Suppressor macrophage treated with lipopolysaccharide for 4 hours (primary cell): ENCODE results near the gene ISLR2.
"Not testable (repeated sequence)": the region's sequence is repeated elsewhere in the genome, so short reads cannot be mapped to it uniquely, and the experiment has no call there.

Experiments used
- DNase-seq: peaks from one replicate; pipeline ENCODE4 v3.0.0-alpha.2; 2020

Gene ISLR2, protein sequence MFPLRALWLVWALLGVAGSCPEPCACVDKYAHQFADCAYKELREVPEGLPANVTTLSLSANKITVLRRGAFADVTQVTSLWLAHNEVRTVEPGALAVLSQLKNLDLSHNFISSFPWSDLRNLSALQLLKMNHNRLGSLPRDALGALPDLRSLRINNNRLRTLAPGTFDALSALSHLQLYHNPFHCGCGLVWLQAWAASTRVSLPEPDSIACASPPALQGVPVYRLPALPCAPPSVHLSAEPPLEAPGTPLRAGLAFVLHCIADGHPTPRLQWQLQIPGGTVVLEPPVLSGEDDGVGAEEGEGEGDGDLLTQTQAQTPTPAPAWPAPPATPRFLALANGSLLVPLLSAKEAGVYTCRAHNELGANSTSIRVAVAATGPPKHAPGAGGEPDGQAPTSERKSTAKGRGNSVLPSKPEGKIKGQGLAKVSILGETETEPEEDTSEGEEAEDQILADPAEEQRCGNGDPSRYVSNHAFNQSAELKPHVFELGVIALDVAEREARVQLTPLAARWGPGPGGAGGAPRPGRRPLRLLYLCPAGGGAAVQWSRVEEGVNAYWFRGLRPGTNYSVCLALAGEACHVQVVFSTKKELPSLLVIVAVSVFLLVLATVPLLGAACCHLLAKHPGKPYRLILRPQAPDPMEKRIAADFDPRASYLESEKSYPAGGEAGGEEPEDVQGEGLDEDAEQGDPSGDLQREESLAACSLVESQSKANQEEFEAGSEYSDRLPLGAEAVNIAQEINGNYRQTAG

DNA sequence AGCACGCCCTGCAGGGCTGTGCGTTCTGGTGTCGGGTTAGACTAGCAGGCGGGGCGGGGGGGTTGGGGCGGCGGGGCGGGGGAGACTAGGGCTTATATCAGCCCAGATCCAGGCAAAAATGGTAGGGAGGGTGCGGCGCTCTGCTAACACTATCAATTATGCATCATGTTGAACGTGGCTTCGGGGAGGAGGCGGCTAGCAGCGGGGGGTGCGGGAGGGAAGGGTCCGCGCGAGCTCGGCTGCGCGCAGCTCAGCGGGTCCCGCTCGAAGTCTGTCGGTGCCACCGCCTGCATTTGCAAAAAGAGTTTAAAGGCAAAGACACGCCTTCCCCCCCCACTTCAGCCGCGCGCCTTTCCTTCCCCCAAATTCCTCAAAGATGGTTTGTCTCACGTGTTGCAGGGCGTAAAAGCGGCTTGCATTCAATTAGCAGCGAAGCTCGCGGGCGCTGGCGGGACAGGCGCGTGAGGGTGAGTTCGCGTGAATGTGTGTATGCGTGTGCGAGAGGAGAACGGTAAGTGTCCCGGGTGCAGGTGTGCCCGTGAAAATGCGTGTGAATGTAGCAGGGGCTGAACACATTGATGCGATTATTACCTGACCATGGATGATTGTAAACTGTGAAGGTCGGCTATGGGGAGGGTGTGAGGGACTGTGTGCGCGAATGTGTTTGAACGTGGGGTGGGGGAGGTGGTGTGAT lies at the start of gene ISLR2:
ISLR2 (plus strand) TSS at position 432 of the 694 bp plus-strand sequence. CDS start 2,169 bp downstream, outside the sequence.
- no peak for DNase-seq

DNA sequence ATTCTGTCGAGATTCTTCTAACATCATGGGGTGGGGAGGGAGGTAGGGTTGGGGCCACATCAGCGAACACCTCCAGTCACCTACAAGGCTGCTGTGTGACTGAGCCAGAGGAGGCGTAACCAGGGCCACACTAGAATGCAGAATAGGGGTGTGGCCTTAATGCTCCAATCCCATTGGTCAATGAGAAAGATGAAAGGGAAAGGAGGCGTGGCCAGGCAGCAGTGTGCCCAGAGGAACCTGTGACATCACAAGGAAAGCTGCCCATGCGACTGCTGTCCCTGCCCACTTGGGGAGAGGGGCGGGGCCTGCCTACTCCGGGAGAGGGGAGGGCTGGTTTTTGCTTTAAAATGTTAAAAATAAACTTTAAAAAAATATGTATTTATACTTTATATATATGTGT lies 47.9 kb upstream of the ISLR2 start, which contains the start of gene GOLGA6A:
GOLGA6A (minus strand) TSS at position 101 of the 400 bp plus-strand sequence; CDS start at position 60, 41 bp downstream.
- not testable (repeated sequence) for DNase-seq

DNA sequence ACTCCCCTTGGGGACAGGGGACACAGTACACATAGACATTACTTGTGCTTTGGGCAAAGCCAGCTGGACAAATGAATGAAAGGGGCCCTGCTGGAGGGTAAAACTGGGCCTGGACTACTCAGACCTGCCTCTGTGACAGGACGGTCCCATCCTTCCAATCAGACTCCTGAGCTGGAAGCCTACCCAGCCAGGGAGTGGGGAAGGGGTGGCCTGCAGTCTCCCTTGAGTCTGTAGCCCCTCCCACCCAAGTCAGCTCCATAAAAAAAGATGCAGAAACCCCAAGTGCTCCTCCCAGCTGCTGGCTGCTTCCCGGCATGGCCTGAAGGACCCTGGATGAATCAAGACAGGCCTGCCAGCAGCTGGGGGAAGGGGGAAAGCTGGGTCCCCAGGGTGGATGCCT lies 35.8 kb upstream of the ISLR2 start:
- DNase-seq = not testable (repeated sequence)

DNA sequence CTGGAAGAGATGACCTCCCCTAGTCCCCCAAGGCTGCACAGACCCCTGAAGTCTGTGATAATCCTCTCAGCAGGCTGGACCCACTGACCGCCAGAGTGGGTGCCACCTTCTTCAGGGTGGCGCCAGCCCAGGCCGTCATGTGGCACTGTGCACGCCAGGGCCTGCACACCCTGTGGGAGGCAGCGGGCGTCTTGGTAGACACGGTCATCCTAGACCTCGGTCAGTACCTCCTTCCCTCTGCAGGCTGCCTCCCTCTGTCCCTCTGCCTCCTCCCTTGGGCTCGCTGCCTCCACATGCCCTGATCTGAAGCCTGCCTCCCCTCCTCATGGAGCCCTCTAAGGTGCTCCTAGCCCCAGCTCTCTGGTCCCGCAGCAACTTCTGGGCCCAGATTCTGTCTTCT lies 34.8 kb upstream of the ISLR2 start:
- DNase-seq = not testable (repeated sequence)

DNA sequence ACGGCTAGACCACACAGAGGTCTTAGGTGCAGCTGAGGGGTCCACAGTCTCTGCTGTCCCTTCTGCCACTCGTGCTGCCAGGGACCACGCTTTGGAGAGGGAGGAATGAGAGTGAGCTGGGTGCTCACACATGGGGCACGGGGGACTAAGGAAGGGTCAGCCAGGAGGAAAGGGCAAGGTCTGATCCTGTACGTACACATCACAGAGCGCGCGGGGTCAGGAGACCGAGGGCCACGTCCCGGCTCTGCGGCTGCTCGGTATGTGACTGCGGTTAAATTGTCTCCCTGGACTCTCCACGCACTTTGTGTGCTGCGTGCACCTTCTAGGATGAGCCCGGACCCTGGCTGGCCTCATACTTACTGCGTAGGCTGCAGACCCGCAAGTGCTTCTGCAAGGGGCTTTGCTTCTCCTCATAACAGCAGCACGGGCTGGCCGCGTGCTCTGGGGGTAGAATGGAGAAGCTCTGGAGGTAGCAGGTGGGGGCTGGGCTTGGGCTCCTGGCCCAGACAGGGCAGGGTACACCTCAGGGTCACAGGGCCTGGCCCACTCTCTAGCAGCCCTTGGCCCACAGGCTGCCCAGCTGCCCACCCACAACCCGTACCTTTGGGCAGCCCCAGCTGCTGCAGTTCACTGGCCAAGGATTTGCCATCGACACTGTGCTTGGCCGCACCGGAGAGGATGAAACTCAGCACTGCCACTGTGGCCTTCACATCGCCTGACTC lies 33.5 kb upstream of the ISLR2 start:
- not testable (repeated sequence) for DNase-seq

DNA sequence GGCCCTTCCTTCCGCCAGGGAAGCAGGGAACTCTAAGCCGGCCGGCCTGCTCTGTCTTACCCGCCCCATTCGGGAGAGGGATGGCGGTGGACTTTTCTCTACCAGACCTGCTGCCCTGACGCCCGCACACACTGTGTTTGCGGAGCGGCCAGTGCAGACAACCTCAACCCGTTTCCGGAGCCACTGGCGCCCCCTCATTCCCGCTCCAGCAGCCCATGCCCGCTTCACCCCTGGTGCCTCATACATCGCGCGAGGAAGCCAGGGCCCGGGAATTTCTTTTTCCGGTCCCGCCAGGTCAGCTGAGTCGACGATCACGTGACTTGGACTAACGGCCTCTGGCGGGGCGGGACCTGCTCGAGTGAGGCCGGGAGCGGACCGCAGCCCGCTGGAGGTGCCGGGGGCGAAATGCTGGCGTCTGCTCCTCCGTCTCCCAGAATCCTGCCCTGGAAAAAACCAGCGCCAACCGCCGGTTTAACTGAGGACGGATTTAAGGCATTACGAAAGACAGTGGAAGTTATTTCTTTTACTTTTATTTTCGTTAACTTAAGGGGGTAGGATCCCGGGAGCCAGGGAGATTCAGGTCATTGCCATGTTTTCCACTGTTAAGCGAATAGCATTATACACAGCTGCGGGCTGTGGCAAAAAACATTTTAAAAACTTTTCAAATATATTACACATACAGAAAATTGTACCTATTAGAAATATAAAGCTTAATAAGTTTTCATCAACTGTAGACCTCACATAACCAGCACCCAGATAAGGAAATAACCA lies 30.2 kb upstream of the ISLR2 start:
- peak; percentile 91 for DNase-seq

DNA sequence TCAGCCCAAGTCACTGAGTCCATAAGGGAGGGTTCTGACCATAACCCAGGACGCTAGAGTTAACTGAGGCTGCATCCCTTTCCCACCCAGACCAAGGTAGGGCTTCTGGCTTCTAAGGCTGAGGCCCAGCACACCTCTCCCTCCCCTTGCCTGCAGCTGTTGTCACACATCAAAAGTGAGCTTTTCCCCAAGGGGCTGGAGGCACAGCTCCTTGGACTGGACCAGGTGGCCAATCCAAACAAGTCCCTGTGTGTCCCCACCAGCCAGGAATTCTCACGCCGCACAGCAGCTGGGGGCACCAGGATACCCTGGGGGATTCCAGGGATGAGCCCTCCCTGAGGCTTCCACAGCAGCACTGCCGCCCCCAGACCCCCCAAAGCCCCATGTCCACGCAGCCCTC lies 22.3 kb upstream of the ISLR2 start:
- DNase-seq = no peak

DNA sequence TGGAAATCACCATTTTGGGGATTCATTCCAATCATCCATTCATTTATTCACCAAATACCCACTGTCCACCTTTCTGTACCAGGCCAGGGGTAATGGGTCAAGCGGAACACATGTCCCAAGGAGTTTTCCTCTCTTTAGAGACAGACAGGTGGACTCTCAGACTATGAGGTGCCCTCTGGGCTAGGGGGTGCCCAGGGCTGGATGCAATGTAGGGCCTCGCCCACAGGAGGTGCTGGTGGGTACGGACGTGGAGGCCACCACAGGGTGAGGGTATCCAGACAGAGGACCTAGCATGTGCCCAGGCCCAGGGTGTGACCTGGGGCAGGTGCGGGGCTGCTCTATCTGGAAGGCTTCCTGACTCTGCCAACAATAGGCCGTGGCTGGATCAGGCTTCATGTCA lies 21.8 kb upstream of the ISLR2 start:
- not testable (repeated sequence) for DNase-seq

DNA sequence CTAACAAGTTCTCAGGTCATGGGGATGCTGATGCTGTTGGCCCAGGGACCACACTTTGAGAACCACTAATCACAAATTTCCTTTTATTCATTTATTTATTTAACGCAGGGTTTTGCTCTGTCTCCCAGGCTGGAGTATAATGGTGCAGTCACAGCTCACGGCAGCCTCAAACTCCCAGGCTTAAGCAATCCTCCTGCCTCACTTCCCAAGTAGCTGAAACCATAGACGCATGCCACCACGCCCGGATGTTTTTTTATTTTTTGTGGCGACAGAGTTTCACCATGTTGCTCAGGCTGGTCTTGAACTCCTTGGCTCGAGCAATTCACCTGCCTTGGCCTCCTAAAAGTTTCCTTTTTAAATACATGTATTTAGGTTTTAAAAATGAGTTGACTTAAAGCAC lies 20.7 kb upstream of the ISLR2 start:
- DNase-seq = no peak

DNA sequence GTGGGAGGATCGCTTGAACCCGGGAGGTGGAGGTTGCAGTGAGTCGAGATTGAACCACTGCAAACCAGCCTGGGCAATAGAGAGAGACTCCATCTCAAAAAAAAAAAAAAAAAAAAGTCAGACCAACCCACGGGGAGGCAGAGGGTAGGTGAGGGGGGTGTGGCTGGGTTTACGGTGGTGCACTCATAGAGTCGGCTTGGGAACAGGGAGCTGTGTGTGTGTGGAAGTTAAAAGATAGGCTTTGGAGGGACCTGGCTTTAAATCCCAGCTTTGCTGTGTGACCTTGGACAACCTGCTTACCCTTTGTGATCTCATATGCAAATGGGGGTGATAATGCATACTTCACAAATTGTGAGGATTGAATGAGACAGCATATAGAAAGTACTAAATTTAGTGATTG lies 10.0 kb upstream of the ISLR2 start:
- no peak for DNase-seq

DNA sequence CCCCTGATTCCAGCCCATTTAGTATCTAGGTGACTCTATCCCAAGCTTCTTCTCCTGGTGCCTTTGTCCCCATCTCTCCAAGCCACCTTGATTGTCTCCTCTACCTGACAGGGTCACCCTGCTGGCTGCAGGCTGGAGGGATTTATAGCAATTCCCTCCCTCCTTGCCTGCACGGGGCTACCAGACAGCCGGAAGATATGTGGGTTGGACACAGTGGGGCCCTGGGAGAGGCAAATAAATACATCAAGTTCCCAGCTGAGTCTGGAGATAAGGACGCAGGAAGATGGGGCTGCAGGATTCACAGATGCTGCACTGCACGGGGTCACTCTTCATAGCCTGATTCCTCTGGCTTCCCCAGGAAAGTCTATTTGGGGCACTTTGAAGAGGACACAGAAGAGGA lies 9.3 kb upstream of the ISLR2 start:
- DNase-seq = no peak

DNA sequence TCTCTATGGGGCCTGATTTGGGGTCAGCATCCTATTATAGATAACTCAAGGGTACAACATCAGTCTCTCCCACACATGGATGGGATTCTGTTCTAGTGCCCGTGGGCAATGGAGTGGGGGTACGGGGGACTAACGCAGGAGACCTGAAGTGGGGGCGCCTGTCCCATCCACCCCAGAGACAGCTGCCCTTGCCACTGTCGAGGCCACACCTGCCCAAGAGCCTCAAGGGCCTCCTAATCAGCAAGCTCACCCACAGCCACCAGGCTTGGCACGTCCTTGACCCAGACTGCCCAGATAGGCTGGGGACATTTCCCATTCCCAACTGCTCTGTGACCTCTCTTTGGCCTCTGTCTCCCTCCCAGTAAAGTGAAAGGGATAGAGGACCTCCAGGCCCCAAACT lies 8.5 kb upstream of the ISLR2 start:
- no peak for DNase-seq

DNA sequence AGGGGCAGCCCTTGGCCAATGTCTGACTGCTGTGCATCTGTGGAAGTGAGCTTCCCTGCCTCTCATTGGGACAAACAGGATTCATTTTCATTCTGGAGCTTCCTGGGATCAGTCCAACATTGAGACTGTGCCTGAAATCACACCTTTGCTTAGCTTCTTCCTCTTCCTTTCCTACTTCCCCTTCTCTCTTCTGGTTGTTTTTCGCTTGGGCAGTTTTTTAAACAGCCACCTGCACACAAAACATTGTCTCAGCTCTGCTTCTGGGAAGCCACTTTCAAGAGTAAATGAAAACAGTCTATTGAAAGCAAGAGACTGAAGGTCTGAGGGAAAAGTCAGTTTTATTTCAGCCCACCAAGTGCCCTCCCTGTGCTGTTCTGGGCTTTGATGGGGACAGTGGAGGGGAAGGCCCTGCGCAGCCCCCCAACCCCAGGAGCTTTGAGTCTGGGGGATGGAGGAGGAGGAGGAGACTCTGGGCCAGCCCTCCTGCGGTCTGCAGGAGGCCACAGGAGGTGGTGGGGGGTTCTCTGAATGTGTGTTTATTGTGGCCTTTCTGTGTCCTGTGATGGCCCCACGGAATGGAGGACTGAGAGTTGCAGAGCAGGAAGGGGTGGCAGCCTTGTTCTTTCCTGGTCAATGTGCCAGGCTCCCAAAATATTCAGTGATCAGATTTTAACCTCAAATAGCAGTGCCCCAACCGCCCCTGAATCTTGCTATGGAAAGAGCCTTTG lies 7.8 kb upstream of the ISLR2 start:
- DNase-seq = no peak

DNA sequence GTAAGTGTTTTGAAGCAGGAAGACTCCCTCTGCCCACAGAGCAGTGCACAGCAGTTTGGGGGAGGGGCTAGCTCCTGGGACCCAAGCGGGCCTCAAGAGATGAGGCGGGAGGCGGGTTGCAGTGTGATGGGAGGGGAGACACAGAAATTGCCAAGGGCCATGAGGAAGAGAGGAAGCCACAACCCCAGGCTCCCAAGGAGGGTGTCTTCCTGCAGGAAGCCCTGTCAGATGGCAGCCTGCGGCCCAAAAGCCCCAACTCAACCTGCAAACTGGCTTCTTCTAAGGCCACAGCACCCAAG lies 7.3 kb upstream of the ISLR2 start:
- no peak for DNase-seq

DNA sequence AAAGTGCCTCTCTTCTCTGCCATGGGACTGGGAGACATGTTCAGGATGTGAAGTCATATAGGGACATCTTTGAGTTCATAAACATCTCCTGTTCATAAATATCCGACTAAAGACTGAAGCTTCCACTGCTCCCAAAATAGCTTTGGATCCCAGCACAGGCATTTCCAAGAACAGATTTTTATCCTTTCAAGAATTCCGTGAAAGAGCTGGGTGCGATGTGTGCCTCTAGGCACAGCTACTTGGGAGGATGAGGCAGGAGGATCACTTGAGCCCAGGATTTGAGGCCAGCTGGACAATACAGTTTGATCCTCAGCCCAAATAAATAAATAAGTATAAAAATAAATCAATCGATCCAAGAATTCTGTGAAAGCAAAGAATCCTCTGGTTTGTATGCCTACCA lies 6.7 kb upstream of the ISLR2 start:
- no peak for DNase-seq

DNA sequence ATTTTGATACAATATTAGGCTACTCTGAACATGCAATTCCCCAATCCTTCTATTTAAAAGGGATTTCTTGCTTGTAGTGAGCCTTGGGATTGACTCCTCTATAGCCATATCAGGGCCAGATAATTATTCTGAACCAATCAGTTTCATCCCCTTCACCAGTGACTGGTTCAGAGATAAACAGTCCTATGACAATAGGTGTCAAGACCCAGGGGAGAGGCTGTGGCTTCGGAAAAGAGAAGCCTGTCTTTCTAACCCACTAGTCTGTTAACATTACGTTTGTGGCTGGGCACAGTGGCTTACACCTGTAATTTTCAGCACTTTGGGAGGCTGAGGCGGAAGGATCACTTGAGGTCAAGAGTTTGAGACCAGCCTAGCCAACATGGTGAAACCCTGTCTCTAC lies 6.2 kb upstream of the ISLR2 start:
- no peak for DNase-seq

DNA sequence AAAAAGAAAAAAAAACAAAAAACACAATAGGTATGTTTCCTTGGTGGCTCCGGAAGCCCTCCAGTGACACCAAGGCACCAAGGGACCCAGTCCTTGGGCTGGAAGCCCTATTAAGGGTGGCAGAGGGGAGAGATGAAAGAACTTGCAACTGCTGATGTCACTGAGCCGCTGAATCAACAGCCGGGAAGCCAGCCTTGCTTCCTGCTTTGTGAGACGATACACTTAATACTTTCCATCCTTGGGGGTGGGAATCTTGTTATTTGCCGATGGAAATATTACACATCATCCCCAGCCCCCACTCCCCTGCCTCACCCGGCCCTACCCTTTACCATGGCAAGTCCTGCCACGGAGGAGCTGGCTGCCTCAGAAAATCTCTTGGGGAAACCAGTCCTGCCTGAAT lies 5.6 kb upstream of the ISLR2 start:
- DNase-seq = no peak

DNA sequence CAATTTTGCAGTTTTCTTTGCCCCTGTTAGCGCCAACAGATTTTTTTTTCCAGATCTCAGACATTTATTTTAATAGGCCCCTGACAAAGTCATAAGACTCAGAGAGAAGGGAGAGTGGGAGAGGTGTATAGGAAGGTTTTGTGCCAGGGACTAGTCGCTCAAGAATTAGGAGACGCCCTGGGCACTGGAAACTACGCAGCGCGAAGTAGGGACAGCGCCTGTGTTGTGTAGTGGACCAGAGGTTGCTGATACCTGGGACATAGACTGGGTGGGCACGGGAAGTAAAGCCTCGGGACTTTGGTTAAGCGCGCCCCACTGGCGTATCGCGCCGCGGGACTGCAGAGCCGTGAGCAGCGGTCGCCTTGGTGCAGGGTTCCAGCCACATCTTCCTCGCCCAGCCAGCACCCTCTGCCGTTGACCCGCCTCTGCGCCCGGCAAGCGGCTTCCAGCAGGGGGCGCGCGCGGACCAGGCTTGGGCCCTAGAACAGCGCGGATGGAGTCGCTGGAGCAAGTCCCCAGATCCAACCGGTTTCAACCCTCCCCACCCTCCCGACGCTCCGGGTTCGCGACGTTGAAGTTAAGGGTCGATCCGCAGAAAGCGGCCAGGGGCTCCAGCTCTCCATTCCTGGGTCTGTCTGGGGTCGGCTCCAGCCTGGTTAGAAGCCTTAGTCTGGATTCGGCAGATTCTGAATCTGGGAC lies 3.0 kb upstream of the ISLR2 start:
- DNase-seq = peak; percentile 92

DNA sequence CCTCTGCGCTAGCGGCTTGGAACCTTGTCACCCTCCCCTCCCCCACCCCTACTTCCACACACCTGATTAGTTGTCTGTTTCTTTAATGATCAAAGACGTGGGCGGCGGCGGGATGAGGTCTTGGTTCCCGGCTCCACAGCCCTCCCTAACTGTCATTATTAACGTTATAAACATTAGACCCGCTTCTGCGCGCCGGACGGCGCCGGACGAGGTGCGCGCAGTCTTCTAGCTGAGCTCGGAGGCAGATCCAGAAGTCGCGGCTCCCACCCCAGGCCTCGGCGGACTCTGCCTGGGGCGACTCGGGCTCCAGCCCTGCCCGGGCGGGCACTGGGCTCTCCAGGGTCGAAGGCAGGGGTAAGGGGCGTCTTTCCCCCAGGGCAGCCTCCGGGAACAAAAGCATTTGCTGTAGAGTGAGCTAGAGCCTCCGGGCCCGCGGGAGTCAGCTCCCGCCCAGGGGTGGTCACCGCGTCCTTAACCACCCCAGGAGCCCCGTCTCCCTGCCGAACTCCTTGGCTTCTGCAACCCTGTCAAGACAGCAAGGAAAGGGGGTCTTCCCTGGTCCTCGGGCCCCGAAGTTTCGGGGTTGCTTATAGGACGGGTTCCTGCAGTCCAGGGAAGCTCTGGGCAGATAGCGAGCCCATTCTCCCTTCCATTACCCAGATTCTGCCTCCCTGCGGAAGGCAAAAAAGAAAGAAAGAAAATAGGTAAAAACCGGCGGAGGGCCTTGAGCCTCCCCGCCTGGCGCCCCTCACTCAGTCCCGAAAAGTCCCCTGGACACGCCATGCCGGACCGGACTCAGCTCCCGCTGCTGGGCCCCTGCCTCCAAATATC lies 2.2 kb upstream of the ISLR2 start:
- DNase-seq = no peak
